ENCODE measurements around the gene NADK.

GRCh38 chr1:1780598-1781525 lies 2.6 kb upstream of the NADK start:
- TF ChIP-seq EZH2 (IDR thresholded peaks at IDR 0.05) (no peak), POLR2A (IDR thresholded peaks at IDR 0.05; ENCODE audit: borderline replicate concordance, extremely low read depth, insufficient read depth, insufficient read length) (no peak)
